GM23338 (cell line): Measurements from ENCODE around the gene MAP3K5. TPM values are rescaled to one million over a fixed set of nuclear protein-coding genes. Genes with fewer than 3 reads are reported as not detected.

Experiments used
- ATAC-seq: fragments of 200-7000 bp; cut with Tn5 transposase; 3 replicates; pipeline ENCODE4 v1.9.1; 2020
- DNase-seq: peaks from one replicate; pipeline ENCODE4 v3.0.0-alpha.2; 2015; ENCODE audit warnings: low spot score
- H2AFZ ChIP-seq: fragments of 200-600 bp; sonication (generic); 2 replicates; pipeline ENCODE4 v1.8.0; 2016; ENCODE audit warnings: antibody characterized with exemption, mild to moderate bottlenecking, moderate library complexity
- H3F3A ChIP-seq: fragments of 200-600 bp; sonication (generic); replicated peaks from 2 replicates; pipeline ENCODE4 v1.8.0; 2017; ENCODE audit warnings: antibody characterized with exemption, mixed run types, low read depth
- H3K27ac ChIP-seq: fragments of 200-600 bp; sonication (generic); 2 replicates; pipeline ENCODE4 v1.6.1; 2016; ENCODE audit warnings: low read depth
- H3K27me3 ChIP-seq: fragments of 200-600 bp; sonication (generic); 2 replicates; pipeline ENCODE4 v1.8.0; 2016; ENCODE audit warnings: mild to moderate bottlenecking, mixed run types, moderate library complexity; ENCODE audit not compliant: insufficient read depth
- H3K36me3 ChIP-seq: fragments of 200-600 bp; sonication (generic); 2 replicates; pipeline ENCODE4 v1.8.0; 2016; ENCODE audit warnings: mild to moderate bottlenecking; ENCODE audit not compliant: insufficient read depth
- H3K4me1 ChIP-seq: fragments of 200-600 bp; sonication (generic); 2 replicates; pipeline ENCODE4 v1.8.0; 2016; ENCODE audit warnings: mild to moderate bottlenecking, moderate library complexity; ENCODE audit not compliant: insufficient read depth
- H3K4me2 ChIP-seq: fragments of 200-600 bp; sonication (generic); 2 replicates; pipeline ENCODE4 v1.7.1; 2017; ENCODE audit warnings: mixed run types
- H3K4me3 ChIP-seq: fragments of 200-600 bp; sonication (generic); 2 replicates; pipeline ENCODE4 v1.6.1; 2016; ENCODE audit warnings: mixed run types
- H3K79me2 ChIP-seq: fragments of 200-600 bp; sonication (generic); replicated peaks from 2 replicates; pipeline ENCODE4 v1.8.0; 2017; ENCODE audit warnings: mild to moderate bottlenecking; ENCODE audit not compliant: insufficient read depth
- H3K9me2 ChIP-seq: fragments of 200-600 bp; sonication (generic); 2 replicates; pipeline ENCODE4 v1.8.0; 2017; ENCODE audit not compliant: insufficient read depth
- H4K20me1 ChIP-seq: fragments of 200-600 bp; sonication (generic); replicated peaks from 2 replicates; pipeline ENCODE4 v1.8.0; 2017; ENCODE audit warnings: mild to moderate bottlenecking; ENCODE audit not compliant: insufficient read depth
- H3K27ac Mint-ChIP-seq: 2 replicates; pipeline ENCODE4 v1.8.0; 2020; ENCODE audit warnings: inconsistent platforms, mild to moderate bottlenecking, moderate library complexity, mixed read lengths
- H3K27me3 Mint-ChIP-seq: 3 replicates; pipeline ENCODE4 v1.8.0; 2022; ENCODE audit warnings: low read depth, mild to moderate bottlenecking, moderate library complexity, mixed read lengths, inconsistent platforms; ENCODE audit not compliant: insufficient read depth, poor library complexity
- H3K36me3 Mint-ChIP-seq: 3 replicates; pipeline ENCODE4 v1.8.0; 2021; ENCODE audit warnings: low read depth, mild to moderate bottlenecking, inconsistent platforms, moderate library complexity, mixed read lengths
- H3K4me1 Mint-ChIP-seq: 3 replicates; pipeline ENCODE4 v1.8.0; 2020; ENCODE audit warnings: mild to moderate bottlenecking, inconsistent platforms, mixed read lengths
- H3K4me3 Mint-ChIP-seq: 3 replicates; pipeline ENCODE4 v1.8.0; 2021; ENCODE audit warnings: moderate library complexity, mild to moderate bottlenecking, inconsistent platforms, mixed read lengths
- H3K9me3 Mint-ChIP-seq: 3 replicates; pipeline ENCODE4 v1.8.0; 2020; ENCODE audit warnings: moderate library complexity, mild to moderate bottlenecking, inconsistent platforms, mixed read lengths
- CREB1 ChIP-seq: fragments of 250-450 bp; sonication (Bioruptor Pico); IDR thresholded peaks from 2 replicates; pipeline ENCODE4 v1.5.0; 2020; ENCODE audit warnings: low read depth, mild to moderate bottlenecking, moderate library complexity
- EZH2 ChIP-seq: fragments of 200-600 bp; sonication (generic); IDR thresholded peaks from one replicate; pipeline ENCODE4 v1.8.0; 2017; ENCODE audit warnings: antibody characterized with exemption, mild to moderate bottlenecking, low read depth; ENCODE audit not compliant: unreplicated experiment
- EZH2phosphoT487 ChIP-seq: fragments of 200-600 bp; sonication (generic); IDR thresholded peaks from one replicate; pipeline ENCODE4 v1.8.1; 2018; ENCODE audit warnings: antibody characterized with exemption; ENCODE audit not compliant: unreplicated experiment
- JUNB ChIP-seq: IDR thresholded peaks from one replicate; pipeline ENCODE4 v1.6.1; 2016; ENCODE audit warnings: antibody characterized with exemption; ENCODE audit not compliant: unreplicated experiment
- NANOG ChIP-seq: IDR thresholded peaks from 2 replicates; pipeline ENCODE4 v1.6.1; 2016; ENCODE audit warnings: antibody characterized with exemption, borderline replicate concordance
- POLR2AphosphoS5 ChIP-seq: IDR thresholded peaks from 2 replicates; pipeline ENCODE4 v1.6.1; 2016; ENCODE audit warnings: antibody characterized with exemption, low read depth
- REST ChIP-seq: IDR thresholded peaks from one replicate; pipeline ENCODE4 v1.6.1; 2018; ENCODE audit warnings: antibody characterized with exemption; ENCODE audit not compliant: unreplicated experiment
- STAT1 ChIP-seq: IDR thresholded peaks from one replicate; pipeline ENCODE4 v1.6.1; 2016; ENCODE audit warnings: antibody characterized with exemption; ENCODE audit not compliant: unreplicated experiment
- ZNF114 ChIP-seq: fragments of 250-450 bp; sonication (Bioruptor Pico); IDR thresholded peaks from 2 replicates; pipeline ENCODE4 v1.5.0; 2020; ENCODE audit warnings: mild to moderate bottlenecking, moderate library complexity
- ZNF331 ChIP-seq: fragments of 250-450 bp; sonication (Bioruptor Pico); IDR thresholded peaks from 2 replicates; pipeline ENCODE4 v1.5.0; 2020; ENCODE audit warnings: low read depth, mild to moderate bottlenecking, moderate library complexity
- polyA plus RNA-seq: library from polyadenylated mRNA; unstranded; fragments of >200 nt; fragmentation: Nextera tagmentation; extraction: Ambion mirVana; gene quantifications from 2 replicates; pipeline ENCODE4 v1.2.1, GENCODE V29; 2016
- total RNA-seq: library from RNA; depleted of rRNA; stranded (reverse); fragments of >200 nt; shearing (Covaris generic); gene quantifications from 2 replicates; pipeline ENCODE4 v1.2.3, GENCODE V29; 2014
- TF ChIP-seq, protein P1 (sequence below): IDR thresholded peaks from 2 replicates; pipeline ENCODE4 v1.6.1; 2016; ENCODE audit warnings: antibody characterized with exemption
- TF ChIP-seq, protein P2 (sequence below), 2 experiments: fragments of 200-600 bp in 1 of 2; sonication (generic) in 1 of 2; conservative IDR thresholded peaks; 2 replicates each; pipeline versions ENCODE4 v1.5.1 to v1.6.1; 2016 to 2017; ENCODE audit warnings: antibody characterized with exemption in 2 of 2, low read depth in 2 of 2, mild to moderate bottlenecking in 2 of 2, moderate library complexity in 1 of 2
- TF ChIP-seq, protein P3 (sequence below): fragments of 250-450 bp; sonication (Bioruptor Pico); IDR thresholded peaks from 2 replicates; pipeline ENCODE4 v1.5.0; 2020; ENCODE audit warnings: mild to moderate bottlenecking, moderate library complexity

Gene MAP3K5
- total and polyA plus RNA-seq, 2 experiments from 2014 or later, result 0.76 to 2.8 TPM

- no peaks in the 10 kb centered on the region for H3K79me2 ChIP-seq
- DNase-seq (no peak), ATAC-seq (no peak)
- no peak overlapping the region; the same call in 1 of the 2 replicates for H3K27ac Mint-ChIP-seq
- no peaks in the 10 kb centered on the region for H3K27me3 Mint-ChIP-seq
- TF ChIP-seq, protein P1, sequence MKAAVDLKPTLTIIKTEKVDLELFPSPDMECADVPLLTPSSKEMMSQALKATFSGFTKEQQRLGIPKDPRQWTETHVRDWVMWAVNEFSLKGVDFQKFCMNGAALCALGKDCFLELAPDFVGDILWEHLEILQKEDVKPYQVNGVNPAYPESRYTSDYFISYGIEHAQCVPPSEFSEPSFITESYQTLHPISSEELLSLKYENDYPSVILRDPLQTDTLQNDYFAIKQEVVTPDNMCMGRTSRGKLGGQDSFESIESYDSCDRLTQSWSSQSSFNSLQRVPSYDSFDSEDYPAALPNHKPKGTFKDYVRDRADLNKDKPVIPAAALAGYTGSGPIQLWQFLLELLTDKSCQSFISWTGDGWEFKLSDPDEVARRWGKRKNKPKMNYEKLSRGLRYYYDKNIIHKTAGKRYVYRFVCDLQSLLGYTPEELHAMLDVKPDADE, result no peak
- TF ChIP-seq, protein P2, sequence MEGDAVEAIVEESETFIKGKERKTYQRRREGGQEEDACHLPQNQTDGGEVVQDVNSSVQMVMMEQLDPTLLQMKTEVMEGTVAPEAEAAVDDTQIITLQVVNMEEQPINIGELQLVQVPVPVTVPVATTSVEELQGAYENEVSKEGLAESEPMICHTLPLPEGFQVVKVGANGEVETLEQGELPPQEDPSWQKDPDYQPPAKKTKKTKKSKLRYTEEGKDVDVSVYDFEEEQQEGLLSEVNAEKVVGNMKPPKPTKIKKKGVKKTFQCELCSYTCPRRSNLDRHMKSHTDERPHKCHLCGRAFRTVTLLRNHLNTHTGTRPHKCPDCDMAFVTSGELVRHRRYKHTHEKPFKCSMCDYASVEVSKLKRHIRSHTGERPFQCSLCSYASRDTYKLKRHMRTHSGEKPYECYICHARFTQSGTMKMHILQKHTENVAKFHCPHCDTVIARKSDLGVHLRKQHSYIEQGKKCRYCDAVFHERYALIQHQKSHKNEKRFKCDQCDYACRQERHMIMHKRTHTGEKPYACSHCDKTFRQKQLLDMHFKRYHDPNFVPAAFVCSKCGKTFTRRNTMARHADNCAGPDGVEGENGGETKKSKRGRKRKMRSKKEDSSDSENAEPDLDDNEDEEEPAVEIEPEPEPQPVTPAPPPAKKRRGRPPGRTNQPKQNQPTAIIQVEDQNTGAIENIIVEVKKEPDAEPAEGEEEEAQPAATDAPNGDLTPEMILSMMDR (conservative IDR thresholded peaks at IDR 0.05; ENCODE audit: low read depth in 2 of 2), result no peak
- TF ChIP-seq, protein P3, sequence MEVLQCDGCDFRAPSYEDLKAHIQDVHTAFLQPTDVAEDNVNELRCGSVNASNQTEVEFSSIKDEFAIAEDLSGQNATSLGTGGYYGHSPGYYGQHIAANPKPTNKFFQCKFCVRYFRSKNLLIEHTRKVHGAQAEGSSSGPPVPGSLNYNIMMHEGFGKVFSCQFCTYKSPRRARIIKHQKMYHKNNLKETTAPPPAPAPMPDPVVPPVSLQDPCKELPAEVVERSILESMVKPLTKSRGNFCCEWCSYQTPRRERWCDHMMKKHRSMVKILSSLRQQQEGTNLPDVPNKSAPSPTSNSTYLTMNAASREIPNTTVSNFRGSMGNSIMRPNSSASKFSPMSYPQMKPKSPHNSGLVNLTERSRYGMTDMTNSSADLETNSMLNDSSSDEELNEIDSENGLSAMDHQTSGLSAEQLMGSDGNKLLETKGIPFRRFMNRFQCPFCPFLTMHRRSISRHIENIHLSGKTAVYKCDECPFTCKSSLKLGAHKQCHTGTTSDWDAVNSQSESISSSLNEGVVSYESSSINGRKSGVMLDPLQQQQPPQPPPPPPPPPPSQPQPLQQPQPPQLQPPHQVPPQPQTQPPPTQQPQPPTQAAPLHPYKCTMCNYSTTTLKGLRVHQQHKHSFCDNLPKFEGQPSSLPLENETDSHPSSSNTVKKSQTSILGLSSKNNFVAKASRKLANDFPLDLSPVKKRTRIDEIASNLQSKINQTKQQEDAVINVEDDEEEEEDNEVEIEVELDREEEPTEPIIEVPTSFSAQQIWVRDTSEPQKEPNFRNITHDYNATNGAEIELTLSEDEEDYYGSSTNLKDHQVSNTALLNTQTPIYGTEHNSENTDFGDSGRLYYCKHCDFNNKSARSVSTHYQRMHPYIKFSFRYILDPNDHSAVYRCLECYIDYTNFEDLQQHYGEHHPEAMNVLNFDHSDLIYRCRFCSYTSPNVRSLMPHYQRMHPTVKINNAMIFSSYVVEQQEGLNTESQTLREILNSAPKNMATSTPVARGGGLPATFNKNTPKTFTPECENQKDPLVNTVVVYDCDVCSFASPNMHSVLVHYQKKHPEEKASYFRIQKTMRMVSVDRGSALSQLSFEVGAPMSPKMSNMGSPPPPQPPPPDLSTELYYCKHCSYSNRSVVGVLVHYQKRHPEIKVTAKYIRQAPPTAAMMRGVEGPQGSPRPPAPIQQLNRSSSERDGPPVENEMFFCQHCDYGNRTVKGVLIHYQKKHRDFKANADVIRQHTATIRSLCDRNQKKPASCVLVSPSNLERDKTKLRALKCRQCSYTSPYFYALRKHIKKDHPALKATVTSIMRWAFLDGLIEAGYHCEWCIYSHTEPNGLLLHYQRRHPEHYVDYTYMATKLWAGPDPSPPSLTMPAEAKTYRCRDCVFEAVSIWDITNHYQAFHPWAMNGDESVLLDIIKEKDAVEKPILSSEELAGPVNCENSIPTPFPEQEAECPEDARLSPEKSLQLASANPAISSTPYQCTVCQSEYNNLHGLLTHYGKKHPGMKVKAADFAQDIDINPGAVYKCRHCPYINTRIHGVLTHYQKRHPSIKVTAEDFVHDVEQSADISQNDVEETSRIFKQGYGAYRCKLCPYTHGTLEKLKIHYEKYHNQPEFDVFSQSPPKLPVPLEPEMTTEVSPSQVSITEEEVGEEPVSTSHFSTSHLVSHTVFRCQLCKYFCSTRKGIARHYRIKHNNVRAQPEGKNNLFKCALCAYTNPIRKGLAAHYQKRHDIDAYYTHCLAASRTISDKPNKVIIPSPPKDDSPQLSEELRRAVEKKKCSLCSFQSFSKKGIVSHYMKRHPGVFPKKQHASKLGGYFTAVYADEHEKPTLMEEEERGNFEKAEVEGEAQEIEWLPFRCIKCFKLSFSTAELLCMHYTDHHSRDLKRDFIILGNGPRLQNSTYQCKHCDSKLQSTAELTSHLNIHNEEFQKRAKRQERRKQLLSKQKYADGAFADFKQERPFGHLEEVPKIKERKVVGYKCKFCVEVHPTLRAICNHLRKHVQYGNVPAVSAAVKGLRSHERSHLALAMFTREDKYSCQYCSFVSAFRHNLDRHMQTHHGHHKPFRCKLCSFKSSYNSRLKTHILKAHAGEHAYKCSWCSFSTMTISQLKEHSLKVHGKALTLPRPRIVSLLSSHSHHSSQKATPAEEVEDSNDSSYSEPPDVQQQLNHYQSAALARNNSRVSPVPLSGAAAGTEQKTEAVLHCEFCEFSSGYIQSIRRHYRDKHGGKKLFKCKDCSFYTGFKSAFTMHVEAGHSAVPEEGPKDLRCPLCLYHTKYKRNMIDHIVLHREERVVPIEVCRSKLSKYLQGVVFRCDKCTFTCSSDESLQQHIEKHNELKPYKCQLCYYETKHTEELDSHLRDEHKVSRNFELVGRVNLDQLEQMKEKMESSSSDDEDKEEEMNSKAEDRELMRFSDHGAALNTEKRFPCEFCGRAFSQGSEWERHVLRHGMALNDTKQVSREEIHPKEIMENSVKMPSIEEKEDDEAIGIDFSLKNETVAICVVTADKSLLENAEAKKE (CRISPR knock-in tag), result no peak
- TF ChIP-seq POLR2AphosphoS5 (no peak), STAT1 (no peak), CREB1 (CRISPR knock-in tag) (no peak), EZH2 (no peak), ZNF331 (no peak), NANOG (no peak), EZH2phosphoT487 (no peak), ZNF114 (CRISPR knock-in tag) (no peak), JUNB (no peak), REST (no peak)
- H3F3A ChIP-seq, result no peaks in the 10 kb centered on the region
- H4K20me1 ChIP-seq, result no peaks in the 10 kb centered on the region
- H3K4me1 ChIP-seq, result 0 out of 2 replicates have a peak, but pooled peaks cover 4% of the 10 kb centered on the region
- no peak overlapping the region for H3K4me2 ChIP-seq
- no peak overlapping the region for H3K4me3 ChIP-seq
- H3K9me3 Mint-ChIP-seq, result no peaks in the 10 kb centered on the region
- H3K36me3 ChIP-seq, result no peaks in the 10 kb centered on the region
- no peak overlapping the region for H3K27ac ChIP-seq
- no peaks in the 10 kb centered on the region for H3K9me2 ChIP-seq
- H2AFZ ChIP-seq, result no peak overlapping the region
- H3K4me1 Mint-ChIP-seq, result peaks cover 14% of the 10 kb centered on the region; the same call in 2 of the 3 replicates
- no peaks in the 10 kb centered on the region for H3K27me3 ChIP-seq
- no peak overlapping the region for H3K4me3 Mint-ChIP-seq
- H3K36me3 Mint-ChIP-seq, result no peaks in the 10 kb centered on the region
Measured at GRCh38 chr6:136774228-136775041, 17.8 kb downstream of the MAP3K5 start.
